NB4 (cell line): Measurements from ENCODE around the gene VEZF1.

Experiments used
- CTCF ChIP-seq: IDR thresholded peaks from one replicate; pipeline ENCODE4 v1.5.1; 2012; ENCODE audit warnings: low read depth, low read length
- POLR2A ChIP-seq: IDR thresholded peaks from 2 replicates; pipeline ENCODE4 v1.6.1; 2011; ENCODE audit warnings: mild to moderate bottlenecking; ENCODE audit not compliant: insufficient read length; ENCODE audit errors: extremely low read depth

GRCh38 chr17:57997085-57997809, 9.2 kb upstream of the VEZF1 start:
- no peak for TF ChIP-seq CTCF
- TF ChIP-seq POLR2A: peak; percentile 18
